ENCODE data around the gene DCAF5. TPM values are rescaled to one million over a fixed set of nuclear protein-coding genes. Genes with fewer than 3 reads are reported as not detected.

DCAF5 gene
- total RNA-seq, 1 donor from 2014 or later = 48.6 TPM

DNA sequence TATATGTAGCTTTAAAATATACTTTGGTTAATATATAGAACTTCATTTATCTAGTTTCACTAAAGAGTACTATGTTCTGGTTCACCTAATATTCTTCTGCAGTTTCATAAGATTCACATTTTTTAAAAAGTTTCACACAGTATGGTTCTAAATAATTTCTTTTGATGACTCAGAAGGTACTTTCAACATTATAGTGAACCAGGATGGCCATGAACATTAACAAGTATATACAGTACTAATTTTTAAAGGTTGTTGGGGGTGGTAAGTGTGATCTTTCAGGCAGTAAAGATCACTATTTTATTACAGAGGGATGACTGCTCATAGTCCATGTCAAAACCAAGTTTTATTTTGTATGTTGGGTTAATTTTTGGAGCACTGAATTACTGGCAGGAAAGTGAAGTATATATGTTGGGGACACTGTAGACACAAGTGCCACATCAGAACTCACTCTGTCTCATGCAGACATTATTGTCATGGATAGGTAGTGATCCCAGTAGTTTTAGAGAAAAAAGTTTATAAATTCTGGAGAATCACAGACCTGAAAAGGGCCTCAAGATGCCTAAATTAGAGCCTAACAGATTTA lies 60.0 kb downstream of the DCAF5 start:
- Histone ChIP-seq H3K27ac (no peak overlapping the region), H3K36me3 (peaks cover 0 to 27% of the 10 kb centered on the region in 2 donors), H3K4me1 (peaks cover 27% of the 10 kb centered on the region), H3K27me3 (no peaks in the 10 kb centered on the region), H3K4me3 (no peak overlapping the region), H3K9me3 (no peaks in the 10 kb centered on the region)
- no peak for TF ChIP-seq POLR2A (IDR thresholded peaks at IDR 0.05)
- TF ChIP-seq, protein P1, sequence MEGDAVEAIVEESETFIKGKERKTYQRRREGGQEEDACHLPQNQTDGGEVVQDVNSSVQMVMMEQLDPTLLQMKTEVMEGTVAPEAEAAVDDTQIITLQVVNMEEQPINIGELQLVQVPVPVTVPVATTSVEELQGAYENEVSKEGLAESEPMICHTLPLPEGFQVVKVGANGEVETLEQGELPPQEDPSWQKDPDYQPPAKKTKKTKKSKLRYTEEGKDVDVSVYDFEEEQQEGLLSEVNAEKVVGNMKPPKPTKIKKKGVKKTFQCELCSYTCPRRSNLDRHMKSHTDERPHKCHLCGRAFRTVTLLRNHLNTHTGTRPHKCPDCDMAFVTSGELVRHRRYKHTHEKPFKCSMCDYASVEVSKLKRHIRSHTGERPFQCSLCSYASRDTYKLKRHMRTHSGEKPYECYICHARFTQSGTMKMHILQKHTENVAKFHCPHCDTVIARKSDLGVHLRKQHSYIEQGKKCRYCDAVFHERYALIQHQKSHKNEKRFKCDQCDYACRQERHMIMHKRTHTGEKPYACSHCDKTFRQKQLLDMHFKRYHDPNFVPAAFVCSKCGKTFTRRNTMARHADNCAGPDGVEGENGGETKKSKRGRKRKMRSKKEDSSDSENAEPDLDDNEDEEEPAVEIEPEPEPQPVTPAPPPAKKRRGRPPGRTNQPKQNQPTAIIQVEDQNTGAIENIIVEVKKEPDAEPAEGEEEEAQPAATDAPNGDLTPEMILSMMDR (IDR thresholded peaks at IDR 0.05) = no peak
- no peak for TF ChIP-seq POLR2AphosphoS5 (IDR thresholded peaks at IDR 0.05; ENCODE audit: insufficient read depth in 1 of 2, low read depth in 1 of 2)
- DNase-seq (ENCODE audit: extremely low spot score in 2 of 2) = no peak
- intact Hi-C loops (cut with DNase I) = loop anchor here (10.0 kb wide), 1 partner anchor 178 kb away; no protein-coding TSS in a partner anchor

DNA sequence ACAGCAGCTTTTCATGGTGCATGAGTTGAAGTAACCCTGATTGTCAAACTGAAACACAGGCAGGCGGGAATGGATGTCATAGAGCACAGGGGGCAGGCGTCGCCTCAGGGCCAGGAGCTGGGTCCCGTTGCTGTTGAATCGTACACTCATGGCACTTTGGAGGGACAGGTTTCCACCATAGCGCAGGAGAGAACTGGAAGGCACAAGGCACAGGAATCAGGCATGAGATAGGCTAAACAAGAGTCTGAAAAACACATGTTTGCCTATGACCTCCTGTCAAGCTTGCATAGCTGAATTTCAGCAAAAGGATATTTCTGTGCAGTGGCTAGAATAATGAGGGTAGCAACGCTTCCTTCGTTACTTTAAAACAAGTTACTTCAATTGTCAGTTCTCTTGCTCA lies 61.2 kb downstream of the DCAF5 start:
- Histone ChIP-seq H3K27me3 (no peaks in the 10 kb centered on the region), H3K36me3 (peaks cover 0 to 27% of the 10 kb centered on the region in 2 donors), H3K4me1 (peaks cover 39% of the 10 kb centered on the region), H3K27ac (no peak overlapping the region), H3K9me3 (no peaks in the 10 kb centered on the region), H3K4me3 (no peak overlapping the region)
- no peak for DNase-seq (ENCODE audit: extremely low spot score in 2 of 2)
- no peak for TF ChIP-seq POLR2AphosphoS5 (IDR thresholded peaks at IDR 0.05; ENCODE audit: insufficient read depth in 1 of 2, low read depth in 1 of 2)
- TF ChIP-seq POLR2A (IDR thresholded peaks at IDR 0.05) = no peak
- TF ChIP-seq, protein P1 (IDR thresholded peaks at IDR 0.05) = no peak
- intact Hi-C loops (cut with DNase I) = loop anchor here (10.0 kb wide), 1 partner anchor 177 kb away; no protein-coding TSS in a partner anchor

DNA sequence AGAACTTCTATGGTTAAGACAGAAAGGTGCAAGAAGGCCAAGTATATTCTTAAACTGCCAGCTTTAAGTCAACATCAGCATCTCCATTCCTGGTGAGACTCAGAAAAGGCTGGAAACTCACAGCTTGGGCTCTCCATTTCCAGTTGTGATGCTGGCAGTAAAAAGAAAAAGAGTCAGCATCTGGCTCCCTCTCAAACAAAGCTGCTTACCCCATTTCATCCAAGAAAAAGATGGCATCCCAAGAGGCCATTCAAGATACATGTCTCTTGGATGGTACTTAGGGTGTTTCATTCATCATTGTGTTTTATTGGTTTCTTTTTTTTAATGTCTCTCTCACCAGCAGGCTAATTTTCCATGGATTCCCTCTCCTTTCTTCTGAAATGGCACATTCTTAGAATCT lies 61.9 kb downstream of the DCAF5 start:
- no peak overlapping the region for H3K4me3 ChIP-seq
- H3K4me1 ChIP-seq = peaks cover 46% of the 10 kb centered on the region
- H3K36me3 ChIP-seq = peaks cover 0 to 27% of the 10 kb centered on the region in 2 donors
- H3K27me3 ChIP-seq = no peaks in the 10 kb centered on the region
- H3K27ac ChIP-seq = no peak overlapping the region
- no peaks in the 10 kb centered on the region for H3K9me3 ChIP-seq
- TF ChIP-seq, protein P1 (IDR thresholded peaks at IDR 0.05) = no peak
- TF ChIP-seq POLR2A (IDR thresholded peaks at IDR 0.05) (no peak), POLR2AphosphoS5 (IDR thresholded peaks at IDR 0.05; ENCODE audit: insufficient read depth in 1 of 2, low read depth in 1 of 2) (no peak)
- DNase-seq (ENCODE audit: extremely low spot score in 2 of 2) = no peak
- intact Hi-C loops (cut with DNase I) = loop anchor here (10.0 kb wide), 1 partner anchor 176 kb away; no protein-coding TSS in a partner anchor

DNA sequence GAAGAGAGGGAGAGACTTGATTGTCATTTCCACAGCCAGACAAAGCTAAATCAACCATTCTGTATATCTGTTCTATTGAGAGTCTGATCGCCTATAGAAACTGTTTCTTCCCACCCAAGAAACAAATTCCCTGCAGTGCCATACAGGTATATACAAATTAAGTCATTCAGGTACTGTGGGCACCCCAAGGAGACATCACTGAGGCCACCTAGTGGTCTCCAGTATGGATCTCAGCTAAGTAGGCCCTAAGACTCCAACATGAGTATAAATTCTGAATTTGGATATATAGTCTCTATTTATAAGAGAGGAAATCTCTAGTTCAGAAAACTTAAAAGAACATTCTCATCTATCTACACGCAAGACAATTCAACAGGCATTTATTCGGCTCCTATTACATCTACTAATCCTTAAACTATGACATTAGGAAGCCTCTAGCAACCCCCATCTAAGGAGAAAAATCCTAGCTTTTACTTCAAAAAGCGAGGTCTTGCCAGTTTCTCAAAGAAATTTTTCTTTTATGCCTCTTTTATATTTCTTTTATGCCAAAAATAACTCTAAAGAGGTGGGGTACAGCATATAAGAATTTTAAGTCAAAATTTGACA lies 62.6 kb downstream of the DCAF5 start:
- Histone ChIP-seq H3K36me3 (peaks cover 0 to 27% of the 10 kb centered on the region in 2 donors), H3K27ac (no peak overlapping the region), H3K4me1 (peaks cover 46% of the 10 kb centered on the region), H3K4me3 (no peak overlapping the region), H3K9me3 (no peaks in the 10 kb centered on the region), H3K27me3 (no peaks in the 10 kb centered on the region)
- intact Hi-C loops (cut with DNase I) = loop anchor here (10.0 kb wide), 1 partner anchor 175 kb away; no protein-coding TSS in a partner anchor
- no peak for TF ChIP-seq POLR2A (IDR thresholded peaks at IDR 0.05)
- peak in 1 of 2 donors; percentile 9 for TF ChIP-seq POLR2AphosphoS5 (IDR thresholded peaks at IDR 0.05; ENCODE audit: insufficient read depth in 1 of 2, low read depth in 1 of 2)
- TF ChIP-seq, protein P1 (IDR thresholded peaks at IDR 0.05) = peak in 2 of 3 experiments; percentile 41 to 45
- DNase-seq (ENCODE audit: extremely low spot score in 2 of 2) = no peak

DNA sequence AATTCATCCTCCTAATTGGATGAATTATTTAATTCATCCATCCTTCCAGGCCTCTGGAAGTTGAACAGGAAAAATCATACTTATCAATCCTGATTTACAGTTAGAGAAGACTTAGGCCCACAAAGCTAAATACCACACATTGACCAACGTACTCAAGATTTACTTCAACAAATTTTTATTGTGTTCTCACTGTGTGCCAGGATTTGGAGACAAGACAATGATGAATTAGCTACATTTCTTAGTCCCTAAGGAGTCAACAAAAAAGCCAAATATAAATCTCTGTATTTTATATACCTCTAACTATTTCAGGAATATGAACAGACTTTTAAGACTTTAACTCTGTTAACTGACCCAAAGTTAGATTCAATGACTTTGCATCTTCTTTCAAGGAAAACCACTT lies 63.9 kb downstream of the DCAF5 start:
- TF ChIP-seq, protein P1 (IDR thresholded peaks at IDR 0.05) = no peak
- TF ChIP-seq POLR2AphosphoS5 (IDR thresholded peaks at IDR 0.05; ENCODE audit: insufficient read depth in 1 of 2, low read depth in 1 of 2) (no peak), POLR2A (IDR thresholded peaks at IDR 0.05) (no peak)
- H3K4me3 ChIP-seq = no peak overlapping the region
- intact Hi-C loops (cut with DNase I) = loop anchor here (5.0 kb wide), 1 partner anchor 112 kb away; the partner anchor contains the start of gene ACTN1
- H3K4me1 ChIP-seq = peaks cover 41% of the 10 kb centered on the region
- peaks cover 0 to 32% of the 10 kb centered on the region in 2 donors for H3K36me3 ChIP-seq
- peak overlapping the region; percentile 62 for H3K27ac ChIP-seq
- H3K27me3 ChIP-seq = no peaks in the 10 kb centered on the region
- H3K9me3 ChIP-seq = no peaks in the 10 kb centered on the region
- no peak for DNase-seq (ENCODE audit: extremely low spot score in 2 of 2)

All from vagina (tissue), 2 donors.